HG03103 (cell line): Measurements from ENCODE around the gene SPRR4.

Experiments
- ATAC-seq: cut with Tn5 transposase; IDR thresholded peaks from one replicate; pipeline ENCODE4 v1.9.1; 2021; ENCODE audit warnings: low read depth; ENCODE audit not compliant: unreplicated experiment

Gene SPRR4

DNA sequence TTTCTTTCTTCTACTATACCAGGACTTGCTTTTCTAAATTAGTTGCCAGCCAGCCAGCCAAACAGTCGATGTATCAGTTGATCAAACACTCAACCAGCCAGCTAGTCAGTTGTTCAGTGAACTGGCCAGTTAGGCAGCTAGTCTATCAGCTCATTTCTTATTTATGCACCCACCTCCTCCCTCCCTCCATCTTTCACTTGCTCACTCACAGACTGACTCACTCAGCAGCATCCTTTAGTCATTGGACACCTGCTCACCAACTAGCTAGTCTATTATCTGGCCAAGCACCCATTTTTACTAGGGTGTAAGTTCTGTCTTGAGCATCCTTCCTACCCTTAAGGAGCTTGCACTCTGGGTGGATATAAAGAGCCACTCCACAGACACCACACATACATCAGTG lies 5.9 kb upstream of the SPRR4 start:
- ATAC-seq, result no peak

DNA sequence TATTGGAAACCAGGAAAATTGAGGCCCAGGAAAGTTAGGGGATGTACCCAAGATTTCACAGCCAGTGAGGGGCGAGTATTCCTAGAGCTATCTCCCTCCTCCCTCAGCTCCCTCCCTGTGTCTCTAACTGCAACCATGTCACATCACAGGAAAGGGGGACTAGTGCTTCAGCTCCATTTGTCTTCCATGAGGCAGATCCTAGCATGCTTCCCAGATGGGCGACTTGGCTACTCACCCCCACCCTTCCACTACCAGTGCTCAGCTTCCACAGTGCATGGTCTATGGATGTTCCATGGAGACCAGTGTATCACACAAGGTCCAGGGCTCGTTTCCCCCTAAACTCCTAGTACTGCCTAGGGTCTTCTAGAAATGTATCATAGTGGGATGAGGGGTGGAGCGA lies 4.6 kb upstream of the SPRR4 start:
- ATAC-seq, result no peak

DNA sequence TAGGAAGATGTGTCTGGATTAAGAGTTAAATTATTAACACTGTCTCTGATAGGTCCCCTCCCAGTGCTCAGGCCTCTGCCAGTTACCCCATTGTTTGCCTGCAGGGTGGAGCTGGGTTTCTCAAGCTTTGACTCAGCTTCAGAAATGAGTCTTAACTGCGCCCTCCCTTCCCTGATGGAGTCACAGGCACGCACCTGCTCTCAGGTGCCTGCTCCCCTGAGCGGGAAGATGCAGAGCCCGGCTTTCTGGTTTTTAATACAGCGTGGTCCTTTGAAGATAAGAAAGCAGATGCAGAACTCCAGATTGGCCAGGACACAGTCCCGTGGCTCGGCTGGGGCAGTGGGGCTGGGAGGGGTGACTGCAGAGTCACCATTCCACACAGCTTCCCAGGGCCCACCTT lies 3.2 kb upstream of the SPRR4 start:
- ATAC-seq, result no peak

DNA sequence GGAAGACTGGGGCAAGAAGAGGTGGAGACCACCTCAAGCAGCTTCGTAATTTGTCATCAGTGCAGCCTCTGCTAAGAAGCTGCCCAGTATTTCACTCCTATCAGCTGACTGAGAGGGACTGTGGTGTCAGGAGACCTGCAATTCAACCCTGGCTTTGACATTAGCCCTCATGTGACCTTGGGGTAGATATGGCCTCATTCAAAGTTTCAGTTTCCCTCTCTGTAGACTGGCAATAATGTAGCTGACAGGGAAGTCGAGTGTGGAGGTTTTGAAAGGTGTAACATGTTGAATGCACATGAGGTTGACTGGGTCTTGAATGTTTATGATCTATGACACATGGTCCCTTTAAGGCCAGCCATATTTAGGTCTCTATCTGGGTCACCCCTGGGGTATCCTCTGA lies 2.2 kb upstream of the SPRR4 start:
- peak; percentile 75 for ATAC-seq

DNA sequence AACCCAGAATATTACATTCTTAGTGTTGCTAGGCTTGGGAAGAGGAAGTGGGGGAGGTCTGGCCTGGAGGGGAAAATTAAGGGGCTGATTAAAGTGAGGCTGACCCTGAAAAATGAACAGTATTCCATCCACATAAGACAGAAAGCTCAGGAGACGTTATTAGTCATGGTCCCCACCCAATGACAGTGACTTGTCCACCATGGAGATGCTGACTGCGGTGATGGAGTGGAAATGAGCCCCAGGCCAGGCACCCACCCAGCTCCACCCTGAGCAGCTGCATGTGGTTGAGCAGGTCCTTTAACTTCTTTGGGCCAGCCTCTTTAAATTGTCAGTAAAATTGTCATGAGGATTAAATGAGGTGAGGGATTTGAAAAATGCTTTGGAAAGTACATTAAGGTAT lies 1.4 kb upstream of the SPRR4 start:
- ATAC-seq, result no peak

DNA sequence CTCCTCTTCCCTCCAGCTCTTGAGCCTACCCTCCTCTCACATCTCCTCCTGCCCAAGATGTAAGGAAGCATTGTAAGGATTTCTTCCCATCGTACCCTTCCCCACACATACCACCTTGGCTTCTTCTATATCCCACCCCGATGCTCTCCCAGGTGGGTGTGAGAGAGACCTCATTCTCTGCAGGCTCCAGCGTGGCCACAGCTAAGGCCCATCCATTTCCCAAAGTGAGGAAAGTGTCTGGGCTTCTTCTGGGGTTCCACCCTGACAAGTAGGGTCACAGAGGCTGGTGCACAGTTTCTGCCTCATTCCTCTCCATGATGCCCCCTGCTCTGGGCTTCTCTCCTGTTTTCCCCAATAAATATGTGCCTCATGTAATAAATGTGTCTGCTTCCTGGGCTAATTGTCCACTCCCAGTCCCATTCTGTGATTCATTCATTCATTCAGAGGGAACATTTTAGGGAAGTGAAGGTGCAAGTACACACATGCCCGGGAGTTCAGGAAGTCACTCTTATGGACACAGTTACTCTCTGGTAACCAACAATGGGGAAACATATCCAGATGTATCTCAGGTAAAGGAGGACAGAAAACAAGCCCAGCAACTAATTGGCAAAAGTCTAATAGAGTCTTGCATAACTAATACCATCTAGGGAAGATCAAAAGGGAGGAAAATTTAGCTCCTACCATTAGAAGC lies 1.9 kb downstream of the SPRR4 start:
- no peak for ATAC-seq

DNA sequence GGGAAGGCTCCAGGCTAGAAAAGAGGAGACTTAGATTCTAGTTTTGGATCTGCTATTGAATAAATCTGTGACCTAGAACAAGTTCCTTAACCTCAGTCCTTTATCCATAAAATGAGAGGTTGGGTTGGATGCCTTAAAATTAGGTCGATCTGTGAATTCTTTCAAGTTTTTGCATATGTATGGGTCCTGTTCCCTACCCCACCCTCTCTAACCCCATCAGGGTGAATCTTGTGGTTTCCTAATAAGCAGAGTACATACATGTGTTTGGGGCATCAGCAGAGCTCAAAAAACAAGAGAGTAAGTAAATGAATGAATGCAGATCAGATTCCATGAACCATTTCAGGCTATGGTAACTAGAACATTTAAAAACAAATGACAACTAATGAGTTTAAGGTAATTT lies 6.2 kb downstream of the SPRR4 start:
- ATAC-seq, result no peak

DNA sequence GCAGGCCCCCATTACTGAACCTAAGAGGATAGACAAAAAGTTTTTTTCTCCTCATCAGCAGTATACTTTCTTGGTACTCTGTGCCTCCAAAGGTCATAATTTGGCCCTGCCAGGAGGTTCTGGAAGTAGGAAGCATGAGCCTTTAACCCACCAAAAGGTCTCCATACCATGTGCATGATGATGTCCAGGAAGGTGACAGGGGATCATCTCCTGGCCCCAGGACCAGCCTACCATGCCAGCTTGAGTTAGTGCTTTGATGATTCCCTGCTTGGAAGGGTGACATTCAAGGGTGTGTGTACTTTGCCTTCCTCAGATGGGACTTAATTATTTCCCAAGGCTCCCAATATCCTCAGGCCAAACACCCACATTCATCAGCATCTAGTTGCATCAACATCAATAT lies 7.2 kb downstream of the SPRR4 start:
- no peak for ATAC-seq

DNA sequence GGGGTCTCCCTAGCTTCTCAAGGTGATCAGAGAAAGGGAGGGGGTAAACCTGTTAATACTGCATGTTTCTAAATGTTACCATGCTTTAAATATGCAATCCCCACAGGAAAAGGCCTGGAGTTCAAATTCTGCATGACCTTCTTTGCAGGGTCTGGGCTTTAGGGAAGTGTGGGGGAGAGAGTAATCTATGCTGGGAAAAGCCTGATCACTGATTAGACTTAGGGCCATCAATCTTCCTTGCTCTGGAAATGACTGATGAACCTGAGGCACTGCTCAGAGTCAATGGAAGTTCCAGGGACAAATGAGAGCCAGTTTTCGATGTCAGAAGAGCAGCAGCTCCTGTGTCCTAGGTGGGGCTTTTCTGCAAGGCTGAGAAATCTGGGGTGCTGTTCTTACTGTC lies 10.2 kb downstream of the SPRR4 start:
- no peak for ATAC-seq

DNA sequence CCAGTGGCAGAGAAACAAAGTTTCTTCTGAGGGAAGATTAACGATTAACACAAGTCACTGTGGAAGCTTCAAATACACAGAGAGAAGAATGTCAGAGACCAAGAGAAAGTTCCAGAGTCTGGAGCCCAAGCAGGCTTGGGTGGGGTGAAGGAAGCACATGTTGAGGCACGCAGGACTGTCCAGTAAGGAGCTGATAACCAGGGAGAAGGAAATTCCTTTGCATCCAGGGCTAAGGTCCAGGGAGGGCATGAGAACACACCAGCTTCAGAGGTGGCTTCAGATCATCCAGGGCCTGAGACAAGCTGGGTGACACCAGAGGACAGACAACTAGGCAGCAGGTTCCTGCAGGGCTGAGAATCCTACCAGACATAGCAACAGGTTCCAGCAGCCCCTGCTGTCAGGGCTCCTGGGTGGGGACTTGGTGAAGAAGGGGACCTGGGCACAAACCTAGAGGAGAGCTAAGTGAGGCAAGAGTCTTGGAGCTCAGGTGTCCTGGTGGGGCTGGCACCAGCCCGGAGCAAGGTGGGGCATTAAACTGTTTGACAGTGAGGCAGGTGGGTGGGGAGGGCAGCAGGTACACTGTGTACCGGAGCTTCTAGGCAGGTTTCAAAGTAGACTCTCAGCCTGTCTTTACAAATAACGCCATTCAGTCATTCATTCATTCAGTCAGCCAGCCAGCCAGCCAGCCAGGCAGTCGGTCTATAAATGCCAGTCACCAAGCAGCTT lies 10.9 kb downstream of the SPRR4 start:
- no peak for ATAC-seq

DNA sequence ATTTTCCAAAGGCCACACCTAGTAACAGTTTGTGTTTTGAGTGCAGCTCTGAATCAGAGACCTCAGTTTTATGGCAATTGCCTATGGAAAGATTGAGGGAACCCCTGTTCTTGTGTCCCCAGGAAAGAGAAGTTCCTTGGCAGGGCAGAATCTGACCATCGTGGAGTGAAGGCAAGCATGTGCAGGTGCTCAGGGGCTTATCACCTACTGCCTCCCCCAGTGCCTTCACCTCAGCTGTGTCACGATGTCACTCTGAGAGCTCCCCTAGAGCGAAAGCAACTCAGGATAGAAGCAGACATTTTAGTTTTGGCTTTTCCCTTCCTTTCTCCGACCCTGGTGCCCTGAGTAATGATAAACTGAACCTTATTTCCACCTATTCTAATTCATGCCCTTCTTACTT lies 11.6 kb downstream of the SPRR4 start:
- no peak for ATAC-seq

DNA sequence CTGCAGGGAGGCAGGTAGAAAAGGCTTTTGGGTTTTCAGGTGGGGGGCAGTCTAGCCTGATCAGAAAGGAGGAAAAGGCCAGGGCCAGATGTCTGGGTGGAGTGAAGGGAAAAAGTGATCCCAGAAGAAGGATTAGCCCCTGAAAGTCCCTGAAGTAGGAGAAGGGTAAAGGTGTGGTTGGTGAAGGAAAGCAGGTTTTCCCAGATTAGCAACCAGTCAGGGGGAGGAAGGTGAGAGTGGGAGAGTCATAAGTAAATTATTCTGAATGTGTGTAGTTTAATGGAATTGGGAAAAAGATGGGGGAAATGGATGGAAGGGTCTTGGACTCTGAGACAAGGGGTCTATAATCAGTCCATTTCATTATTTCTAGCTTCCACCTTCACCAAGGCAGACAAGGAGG lies 12.8 kb downstream of the SPRR4 start:
- ATAC-seq, result no peak

DNA sequence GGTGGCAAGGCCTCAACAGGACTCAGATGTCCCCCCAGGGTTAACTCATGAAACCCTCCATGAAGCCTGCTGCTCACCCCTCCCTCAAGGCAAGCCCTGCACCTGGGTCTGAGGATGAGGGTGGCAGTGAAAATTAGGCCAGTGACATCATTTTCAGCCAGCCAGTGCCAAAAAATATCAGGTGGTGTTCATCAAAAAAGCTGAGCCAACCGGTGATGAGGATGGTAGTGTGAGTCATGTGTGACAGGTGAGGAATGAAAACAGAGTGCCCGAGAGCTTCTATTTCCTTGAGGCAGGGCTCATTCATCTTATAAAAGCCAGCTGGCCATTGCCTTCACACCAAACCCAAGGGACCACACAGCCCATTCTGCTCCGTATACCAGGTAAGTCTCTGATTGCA lies 13.3 kb downstream of the SPRR4 start, which contains the start of gene SPRR1A:
TSS of gene SPRR1A (plus strand) at position 339 of the 400 bp plus-strand sequence. CDS start 1,150 bp downstream, outside the sequence.
- no peak for ATAC-seq

DNA sequence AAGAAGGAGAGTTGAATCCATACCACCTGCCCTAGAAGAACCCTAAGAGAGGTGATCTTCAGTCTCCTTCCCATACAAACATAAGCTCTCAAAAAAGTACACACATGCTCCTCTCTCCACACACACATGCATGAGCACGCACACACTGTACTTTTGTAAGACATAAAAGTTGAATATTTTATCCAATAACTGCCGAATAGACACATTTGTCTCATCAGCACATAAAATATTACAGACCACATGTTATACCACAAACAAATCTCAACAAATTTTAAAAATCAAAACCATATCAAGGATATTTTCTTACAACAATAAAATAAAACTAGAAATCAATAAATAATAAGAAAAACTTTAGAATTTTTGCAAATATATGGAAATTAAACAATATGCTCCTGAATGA lies 16.1 kb downstream of the SPRR4 start:
- ATAC-seq, result no peak

DNA sequence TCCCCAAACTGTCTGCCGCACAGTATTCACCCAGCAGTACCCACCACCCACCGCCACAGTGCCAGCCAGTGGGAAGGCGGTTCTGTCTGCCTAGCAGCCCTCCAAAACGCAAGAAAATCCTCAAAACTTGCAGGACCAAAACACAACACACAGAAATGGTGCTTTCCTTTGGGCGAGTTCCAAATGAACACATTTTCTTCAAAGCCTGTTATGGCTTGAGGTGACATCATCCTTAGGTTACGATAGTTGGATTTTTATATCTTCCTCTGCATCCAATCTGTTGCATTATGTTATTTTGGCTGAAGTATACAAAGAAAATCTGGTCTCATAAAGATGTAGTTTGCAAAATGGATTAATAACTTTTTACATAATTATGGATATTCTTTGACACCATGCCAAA lies 22.7 kb downstream of the SPRR4 start:
- no peak for ATAC-seq

DNA sequence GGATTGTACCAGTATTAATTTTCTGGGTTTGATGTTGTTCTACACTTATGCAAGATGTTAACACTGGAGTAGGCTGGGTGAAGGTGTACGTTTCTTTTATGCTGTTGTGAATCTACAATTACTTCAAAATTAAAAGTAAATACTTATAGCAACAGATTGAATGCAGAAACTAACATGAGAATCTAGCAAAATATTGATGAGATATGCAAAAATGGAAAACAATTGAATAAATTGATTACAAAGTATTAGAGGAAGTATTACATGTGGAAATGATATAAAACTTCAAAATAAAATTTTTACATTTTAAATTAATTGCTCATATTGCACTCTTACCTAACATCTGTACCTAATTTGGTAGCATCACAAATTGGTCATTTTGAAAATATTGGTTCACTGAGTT lies 25.4 kb downstream of the SPRR4 start:
- no peak for ATAC-seq

DNA sequence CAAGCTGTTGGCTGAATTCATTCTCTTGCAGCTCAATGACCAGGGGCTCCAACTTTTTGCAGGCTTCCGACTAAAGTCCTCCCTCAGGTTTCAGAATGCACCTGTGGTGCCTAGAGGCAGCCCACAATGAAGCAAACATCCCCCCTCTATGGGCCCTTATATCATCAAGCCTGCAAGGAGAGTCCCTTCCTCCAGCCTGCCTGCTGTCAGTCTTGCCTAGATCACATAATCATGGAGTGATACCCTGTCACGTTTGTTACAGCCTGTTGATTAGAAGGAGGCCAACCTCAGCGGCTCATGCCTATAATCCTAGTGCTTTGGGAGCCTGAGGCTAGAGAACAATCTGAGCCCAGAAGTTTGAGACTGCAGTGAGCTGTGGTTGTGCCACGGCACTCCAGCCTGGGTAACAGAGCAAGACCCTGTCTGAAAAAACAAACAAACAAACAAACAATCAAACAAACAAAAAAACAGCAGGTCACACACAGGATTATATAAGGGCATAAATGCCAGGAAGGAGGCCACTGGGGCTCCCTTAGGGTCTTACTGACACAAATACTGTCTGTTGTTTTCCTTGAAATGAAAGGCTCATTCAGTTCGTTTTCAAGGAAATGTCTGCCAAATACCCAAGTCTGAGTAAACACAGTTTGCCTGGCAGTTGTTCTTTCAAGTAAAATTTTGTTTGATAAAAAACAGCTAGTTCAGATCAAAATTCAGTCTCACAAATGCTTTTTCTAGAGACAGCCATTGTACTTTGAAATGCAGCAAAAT lies 26.4 kb downstream of the SPRR4 start:
- no peak for ATAC-seq

DNA sequence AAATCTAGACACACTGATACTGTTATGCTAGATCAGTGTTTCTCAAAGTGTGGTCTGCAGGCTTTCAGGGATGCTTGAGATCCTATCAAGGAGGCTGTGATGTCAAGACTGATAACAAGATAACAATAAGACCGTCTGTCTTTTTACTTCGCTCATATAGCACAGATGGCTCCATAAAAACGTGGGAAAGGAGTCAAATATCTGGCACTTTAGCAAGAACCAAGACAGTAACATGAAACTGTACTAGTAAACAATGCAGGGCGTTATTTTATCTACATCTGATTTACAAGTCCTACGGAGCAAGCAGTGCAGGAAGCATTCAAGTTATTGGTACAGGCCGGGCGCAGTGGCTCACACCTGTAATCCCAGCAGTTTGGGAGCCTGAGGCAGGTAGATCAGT lies 27.5 kb downstream of the SPRR4 start:
- no peak for ATAC-seq

DNA sequence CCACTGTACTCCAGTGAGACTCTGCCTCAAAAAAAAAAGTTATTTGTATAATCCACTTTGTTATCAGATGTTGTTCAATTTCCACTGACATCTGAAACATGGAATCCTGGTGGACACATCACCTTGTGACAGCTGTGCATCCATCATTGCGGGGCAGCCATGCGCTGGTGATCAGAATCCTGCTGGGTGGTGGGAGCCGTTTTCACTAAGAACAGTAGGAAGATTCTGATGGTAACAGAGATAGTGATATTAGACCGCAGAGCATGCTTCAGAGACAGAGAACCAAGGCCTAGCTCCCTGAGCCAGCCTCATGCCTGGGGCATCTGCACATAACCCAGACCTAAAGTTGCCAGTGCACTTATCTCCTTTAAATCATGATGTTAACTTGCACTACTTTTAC lies 28.0 kb downstream of the SPRR4 start:
- no peak for ATAC-seq

DNA sequence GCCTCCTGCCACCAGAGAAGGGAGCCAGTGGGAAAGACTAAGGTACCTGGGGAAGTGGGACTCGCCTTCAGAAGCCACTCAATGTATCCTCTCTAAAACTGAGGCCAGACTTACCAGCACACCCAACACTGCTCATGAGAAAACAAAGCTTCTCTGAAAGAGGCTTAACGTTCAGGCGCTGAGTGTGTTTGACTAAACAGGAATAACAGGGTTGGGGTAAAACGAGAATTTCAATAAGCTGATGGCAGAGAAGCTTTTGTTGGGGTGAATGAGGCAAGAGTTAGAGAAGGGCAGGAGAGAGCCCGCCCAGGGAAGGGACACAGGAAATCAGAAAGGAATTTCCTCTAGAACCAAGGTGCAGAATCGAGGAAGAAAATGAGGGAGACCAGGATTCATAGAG lies 29.4 kb downstream of the SPRR4 start:
- ATAC-seq, result no peak

DNA sequence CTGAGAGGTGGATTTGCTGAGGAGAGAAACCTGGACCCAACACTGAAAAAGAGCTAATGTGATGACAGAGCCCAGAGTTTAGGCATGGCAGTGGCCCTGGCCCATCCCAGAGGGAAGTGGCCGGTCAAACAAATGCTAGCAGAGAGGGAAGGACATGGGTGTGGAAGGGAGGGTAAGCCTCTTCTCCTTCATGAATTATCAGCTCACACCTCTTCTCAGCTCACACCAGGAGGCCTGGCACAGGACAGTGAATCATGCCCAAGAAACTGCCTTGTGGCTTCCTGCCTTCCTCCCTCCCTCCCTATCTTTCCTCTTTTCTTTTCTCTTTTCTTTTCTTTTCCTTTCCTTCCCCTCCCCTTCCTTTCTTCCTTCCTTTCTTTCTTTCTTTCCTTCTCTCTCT lies 29.8 kb downstream of the SPRR4 start:
- no peak for ATAC-seq

DNA sequence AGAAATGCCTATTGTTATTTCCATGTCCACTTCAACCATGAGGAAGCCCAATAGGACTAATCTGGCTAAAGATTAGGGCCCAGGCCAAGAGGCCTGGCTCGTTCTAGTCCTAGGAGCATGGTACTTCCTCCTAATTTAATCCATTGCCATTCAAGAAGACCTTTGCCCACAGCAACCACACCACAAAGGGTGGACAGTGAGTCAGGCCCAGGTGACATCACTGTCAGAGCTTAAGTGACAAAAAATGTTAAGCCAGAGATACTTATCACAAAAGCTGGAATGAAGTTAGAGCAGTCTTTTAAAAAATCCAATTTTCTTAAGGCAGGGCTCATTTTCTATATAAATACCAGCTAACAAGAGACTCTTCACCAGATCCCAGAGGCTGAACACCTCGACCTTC lies 30.9 kb downstream of the SPRR4 start, which contains the start of gene SPRR3:
TSS of gene SPRR3 (plus strand) at position 368 of the 400 bp plus-strand sequence. CDS start 1,272 bp downstream, outside the sequence.
- ATAC-seq, result no peak
